Measurements from ENCODE around the gene MNAT1.
"Not testable (repeated sequence)": the region's sequence is repeated elsewhere in the genome, so short reads cannot be mapped to it uniquely, and the experiment has no call there.

Gene MNAT1

GRCh38 chr14:60734465-60735242 lies at the start of gene MNAT1:
Gene MNAT1, plus strand, starts transcription at chr14:60734761. Its CDS starts 102 bp downstream, at chr14:60734863.
- in situ Hi-C loops (cut with MboI; ENCODE audit: low sequenced_read_pairs) = no loop called here

- in situ Hi-C loops (cut with MboI; ENCODE audit: low sequenced_read_pairs) = no loop called here
These were observed 47.7 kb upstream of the MNAT1 start for GRCh38 chr14:60686865-60687264.

GRCh38 chr14:60691383-60692113 lies 43.0 kb upstream of the MNAT1 start:
- in situ Hi-C loops (cut with MboI; ENCODE audit: low sequenced_read_pairs) = no loop called here

GRCh38 chr14:60695327-60695726 lies 39.2 kb upstream of the MNAT1 start:
- in situ Hi-C loops (cut with MboI; ENCODE audit: low sequenced_read_pairs) = no loop called here

GRCh38 chr14:60700598-60700997 lies 34.0 kb upstream of the MNAT1 start:
- in situ Hi-C loops (cut with MboI; ENCODE audit: low sequenced_read_pairs) = no loop called here

- in situ Hi-C loops (cut with MboI; ENCODE audit: low sequenced_read_pairs) = no loop called here
These were observed 29.5 kb upstream of the MNAT1 start for GRCh38 chr14:60705100-60705499.

- in situ Hi-C loops (cut with MboI; ENCODE audit: low sequenced_read_pairs) = no loop called here
These were observed 26.7 kb upstream of the MNAT1 start for GRCh38 chr14:60707858-60708257.

GRCh38 chr14:60710494-60710893 lies 24.1 kb upstream of the MNAT1 start:
- in situ Hi-C loops (cut with MboI; ENCODE audit: low sequenced_read_pairs) = no loop called here

- in situ Hi-C loops (cut with MboI; ENCODE audit: low sequenced_read_pairs) = no loop called here
These were observed 21.0 kb upstream of the MNAT1 start for GRCh38 chr14:60713513-60713912.

GRCh38 chr14:60720391-60720790 lies 14.2 kb upstream of the MNAT1 start:
- in situ Hi-C loops (cut with MboI; ENCODE audit: low sequenced_read_pairs) = no loop called here

GRCh38 chr14:60720962-60721325 lies 13.6 kb upstream of the MNAT1 start:
- in situ Hi-C loops (cut with MboI; ENCODE audit: low sequenced_read_pairs) = no loop called here

GRCh38 chr14:60721326-60722106 lies 13.0 kb upstream of the MNAT1 start:
- in situ Hi-C loops (cut with MboI; ENCODE audit: low sequenced_read_pairs) = no loop called here

- in situ Hi-C loops (cut with MboI; ENCODE audit: low sequenced_read_pairs) = no loop called here
These were observed 12.5 kb upstream of the MNAT1 start for GRCh38 chr14:60722107-60722356.

- in situ Hi-C loops (cut with MboI; ENCODE audit: low sequenced_read_pairs) = no loop called here
These were observed 12.0 kb upstream of the MNAT1 start for GRCh38 chr14:60722357-60723115.

GRCh38 chr14:60723116-60723906 lies 11.2 kb upstream of the MNAT1 start:
- in situ Hi-C loops (cut with MboI; ENCODE audit: low sequenced_read_pairs) = no loop called here

GRCh38 chr14:60723907-60724618 lies 10.5 kb upstream of the MNAT1 start, which contains the start of gene SIX4:
Gene SIX4, minus strand, starts transcription at chr14:60724351. Its CDS starts 277 bp downstream, at chr14:60724074.
- in situ Hi-C loops (cut with MboI; ENCODE audit: low sequenced_read_pairs) = no loop called here

- in situ Hi-C loops (cut with MboI; ENCODE audit: low sequenced_read_pairs) = not testable (repeated sequence)
These were observed 3.3 kb upstream of the MNAT1 start for GRCh38 chr14:60731291-60731690.

- in situ Hi-C loops (cut with MboI; ENCODE audit: low sequenced_read_pairs) = no loop called here
These were observed 1.6 kb upstream of the MNAT1 start for GRCh38 chr14:60732840-60733483.

GRCh38 chr14:60735416-60735815 lies 855 bp downstream of the MNAT1 start:
- in situ Hi-C loops (cut with MboI; ENCODE audit: low sequenced_read_pairs) = no loop called here
